NCI-H146 treated with DMSO at 0.1 percent for 48 hours (cell line): ENCODE data around the gene DAP.
"Not testable (repeated sequence)": the region's sequence is repeated elsewhere in the genome, so short reads cannot be mapped to it uniquely, and the experiment has no call there.

Source experiments
- DNase-seq: peaks from one replicate; lab custom pipeline; 2025; ENCODE audit not compliant: unreplicated experiment; lab: John Stamatoyannopoulos, UW

Gene DAP

DNA sequence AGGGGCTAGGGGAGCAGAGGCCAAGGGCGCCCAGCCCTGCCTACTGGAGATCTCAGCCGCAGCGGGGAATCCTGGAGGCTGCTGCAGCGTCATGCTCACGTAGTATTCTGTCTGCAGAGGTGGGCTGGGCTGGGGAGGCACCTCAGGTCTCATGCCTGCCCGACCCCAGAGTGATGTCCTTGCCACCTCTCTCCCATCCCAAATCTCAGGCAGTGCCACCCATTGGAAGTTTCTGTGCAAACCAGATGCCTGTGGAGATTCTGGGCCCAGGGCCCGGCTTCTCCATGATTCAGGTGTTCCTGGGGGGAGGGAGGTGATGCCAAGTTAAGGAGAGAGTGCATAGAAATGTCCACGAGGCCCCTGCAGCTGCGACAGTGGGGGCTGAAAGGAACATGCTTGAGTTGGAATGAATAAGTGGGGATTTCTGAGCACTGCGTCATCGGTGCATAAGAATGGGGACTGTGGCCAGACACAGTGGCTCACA, 125.1 kb downstream of the DAP start:
- DNase-seq: no peak

GRCh38 chr5:10635257-10635866, 125.7 kb downstream of the DAP start:
- DNase-seq: no peak

- DNase-seq: no peak
Observed at GRCh38 chr5:10634562-10634961, 126.5 kb downstream of the DAP start.

- DNase-seq: no peak
Observed at GRCh38 chr5:10634050-10634449, 127.0 kb downstream of the DAP start.

- DNase-seq: no peak
Observed at GRCh38 chr5:10633271-10634049, 127.6 kb downstream of the DAP start.

DNA sequence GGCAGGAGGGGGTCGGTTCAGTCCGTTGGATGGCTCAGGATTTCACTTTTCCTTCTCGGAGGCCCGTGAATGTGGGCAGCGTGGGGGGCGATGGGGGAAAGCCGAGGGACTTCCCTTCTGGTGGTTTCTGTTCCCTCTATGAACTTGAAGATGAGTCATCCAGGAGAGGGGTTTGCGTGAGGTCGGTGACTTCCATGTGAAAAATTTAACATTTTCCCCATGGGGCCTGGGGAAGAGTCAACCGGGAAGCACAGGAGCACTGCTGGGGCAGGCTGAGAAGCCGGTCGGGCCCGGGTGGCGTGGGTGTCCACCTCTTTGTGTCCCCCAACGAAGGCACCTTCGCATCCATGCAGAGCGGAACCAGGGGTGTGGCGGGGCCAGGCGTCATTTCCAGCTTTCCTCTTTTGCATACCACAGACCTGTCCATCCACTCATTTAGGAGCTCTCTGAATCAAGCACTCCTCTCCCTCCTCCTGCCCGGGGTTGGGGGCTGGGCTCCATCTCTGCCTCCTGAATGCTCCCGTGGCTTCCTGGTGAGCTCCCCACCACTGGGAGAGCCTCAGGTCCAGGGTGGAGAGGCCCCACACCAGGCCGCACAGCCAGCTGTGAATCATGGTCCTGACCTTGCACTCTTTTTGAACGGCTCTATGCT, 128.8 kb downstream of the DAP start:
- DNase-seq: no peak

- DNase-seq: no peak
Observed at GRCh38 chr5:10631316-10631996, 129.6 kb downstream of the DAP start.

DNA sequence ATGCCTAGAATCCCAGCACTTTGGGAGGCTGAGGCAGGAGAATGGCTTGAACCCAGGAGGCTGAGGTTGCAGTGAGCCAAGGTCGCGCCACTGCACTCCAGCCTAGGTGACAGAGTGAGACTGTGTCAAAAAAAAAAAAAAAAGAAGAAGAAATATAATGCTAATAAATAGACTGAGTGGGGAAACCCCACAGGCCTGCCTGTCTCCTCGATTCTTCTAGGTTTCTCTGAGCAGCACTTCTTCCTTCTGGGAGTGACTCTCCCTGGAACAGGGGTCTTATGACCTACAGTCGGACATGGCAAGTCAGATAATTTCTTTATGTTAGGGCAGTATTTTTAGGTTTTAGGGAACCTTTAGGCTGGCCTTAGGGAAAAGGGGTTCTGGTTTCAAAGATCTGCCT, 130.3 kb downstream of the DAP start:
- not testable (repeated sequence) for DNase-seq

DNA sequence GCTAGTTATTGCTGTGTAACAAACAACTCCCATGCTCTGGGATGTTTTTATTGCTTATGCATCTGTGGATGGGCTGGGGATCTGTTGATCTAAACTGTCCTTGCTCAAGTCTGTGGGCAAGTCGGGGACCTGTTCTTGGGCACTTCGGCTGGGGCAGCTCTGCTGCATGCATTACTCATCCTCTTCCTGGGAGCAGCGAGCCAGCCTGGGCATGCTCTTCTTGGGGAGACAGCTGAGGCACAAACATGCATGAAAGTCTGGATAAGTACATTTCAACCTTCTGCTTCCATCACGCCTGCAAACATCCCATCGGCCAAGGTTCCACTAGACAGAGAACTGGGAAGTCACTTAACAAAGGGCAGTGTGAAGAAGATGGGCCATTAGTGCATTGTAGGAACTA, 130.9 kb downstream of the DAP start:
- DNase-seq: no peak

DNA sequence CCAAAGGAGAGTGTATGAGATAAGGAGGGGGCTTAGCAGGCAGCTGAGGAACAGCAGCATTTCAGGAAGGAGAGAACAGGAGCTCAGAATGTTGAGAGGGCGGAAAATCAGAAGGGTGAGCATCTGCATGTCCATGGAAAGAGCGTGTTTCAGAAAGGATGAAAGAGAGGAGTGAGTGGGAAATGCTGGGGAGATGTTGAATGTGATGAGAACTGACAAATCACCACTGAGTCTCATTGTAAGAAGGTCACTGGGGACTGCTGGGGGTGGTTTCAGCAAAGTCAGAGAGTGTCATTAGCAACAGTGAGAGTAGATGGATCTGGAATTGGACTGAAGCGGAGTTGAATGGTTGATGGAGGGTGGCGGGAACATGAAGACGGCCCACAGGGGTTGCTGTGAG, 131.4 kb downstream of the DAP start:
- DNase-seq: no peak
